Stimulated activated CD4-positive, alpha-beta T cell treated with anti-CD3 and anti-CD28 coated beads, Interleukin-12 subunit alpha, Interleukin-12 subunit beta, amount 100 ng/mL, for 4 hours (primary cell): ENCODE measurements around the gene FGFRL1.
"Not testable (repeated sequence)": the region's sequence is repeated elsewhere in the genome, so short reads cannot be mapped to it uniquely, and the experiment has no call there.

Source experiments
- DNase-seq: peaks from one replicate; pipeline ENCODE4 v3.0.0-alpha.2; 2020

FGFRL1 gene

GRCh38 chr4:993111-994029, 18.1 kb upstream of the FGFRL1 start, which contains the start of gene SLC26A1:
Gene SLC26A1 (minus strand): TSS chr4:993404. CDS start chr4:991703, 1,701 bp downstream.
- no peak for DNase-seq

- no peak for DNase-seq
Observed at GRCh38 chr4:995311-996026, 16.0 kb upstream of the FGFRL1 start.

- no peak for DNase-seq
Observed at GRCh38 chr4:996030-996996, 15.1 kb upstream of the FGFRL1 start.

- DNase-seq: no peak
Observed at GRCh38 chr4:996997-997374, 14.4 kb upstream of the FGFRL1 start.

- no peak for DNase-seq
Observed at GRCh38 chr4:997375-998071, 13.9 kb upstream of the FGFRL1 start.

GRCh38 chr4:998096-998691, 13.2 kb upstream of the FGFRL1 start:
- DNase-seq: no peak

- DNase-seq: not testable (repeated sequence)
Observed at GRCh38 chr4:999240-999863, 12.1 kb upstream of the FGFRL1 start.

- no peak for DNase-seq
Observed at GRCh38 chr4:999882-1000425, 11.5 kb upstream of the FGFRL1 start.

- DNase-seq: no peak
Observed at GRCh38 chr4:1000686-1001260, 10.7 kb upstream of the FGFRL1 start.

- DNase-seq: no peak
Observed at GRCh38 chr4:1001561-1002130, 9.8 kb upstream of the FGFRL1 start.

GRCh38 chr4:1002131-1002630, 9.2 kb upstream of the FGFRL1 start:
- no peak for DNase-seq

- no peak for DNase-seq
Observed at GRCh38 chr4:1002631-1003251, 8.7 kb upstream of the FGFRL1 start.

GRCh38 chr4:1003271-1004070, 8.0 kb upstream of the FGFRL1 start:
- no peak for DNase-seq

- no peak for DNase-seq
Observed at GRCh38 chr4:1004071-1004418, 7.4 kb upstream of the FGFRL1 start.

GRCh38 chr4:1004557-1005485, 6.6 kb upstream of the FGFRL1 start:
- no peak for DNase-seq

GRCh38 chr4:1006856-1007255, 4.6 kb upstream of the FGFRL1 start:
- no peak for DNase-seq

- peak; percentile 27 for DNase-seq
Observed at GRCh38 chr4:1008840-1009541, 2.4 kb upstream of the FGFRL1 start.
